GDM1 (cell line): ENCODE results near the gene ZNF202.
"Not testable (repeated sequence)": the region's sequence is repeated elsewhere in the genome, so short reads cannot be mapped to it uniquely, and the experiment has no call there.

Source experiments
- DNase-seq: peaks from one replicate; lab custom pipeline; 2025; lab: John Stamatoyannopoulos, UW

ZNF202 gene

GRCh38 chr11:123741159-123742030 lies at the start of gene ZNF202:
ZNF202 (minus strand) TSS chr11:123741660; CDS start chr11:123730888, 10,772 bp downstream.
- peak; percentile 84 for DNase-seq

- no peak for DNase-seq
Observed at GRCh38 chr11:123783536-123783935, 42.1 kb upstream of the ZNF202 start.

DNA sequence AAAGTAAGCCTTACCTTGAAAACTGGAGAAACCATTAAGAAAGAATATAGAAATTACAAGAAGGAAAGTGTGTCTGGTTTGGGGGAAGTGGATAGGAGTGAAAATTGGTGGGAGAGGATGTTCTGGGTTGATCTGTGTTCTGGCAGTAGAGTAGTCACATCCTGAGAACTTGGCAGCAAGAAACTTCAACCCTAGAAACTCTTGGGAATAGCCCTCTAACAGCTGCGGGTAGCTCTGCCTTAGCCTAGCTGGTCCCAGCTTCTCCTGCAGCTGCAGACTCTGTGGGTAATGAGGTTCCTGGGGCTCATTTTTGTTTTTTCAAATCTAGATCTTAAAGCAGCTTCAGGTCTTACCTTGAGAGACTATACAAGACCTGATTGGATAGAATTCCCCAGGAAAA lies 37.1 kb upstream of the ZNF202 start:
- DNase-seq = no peak

DNA sequence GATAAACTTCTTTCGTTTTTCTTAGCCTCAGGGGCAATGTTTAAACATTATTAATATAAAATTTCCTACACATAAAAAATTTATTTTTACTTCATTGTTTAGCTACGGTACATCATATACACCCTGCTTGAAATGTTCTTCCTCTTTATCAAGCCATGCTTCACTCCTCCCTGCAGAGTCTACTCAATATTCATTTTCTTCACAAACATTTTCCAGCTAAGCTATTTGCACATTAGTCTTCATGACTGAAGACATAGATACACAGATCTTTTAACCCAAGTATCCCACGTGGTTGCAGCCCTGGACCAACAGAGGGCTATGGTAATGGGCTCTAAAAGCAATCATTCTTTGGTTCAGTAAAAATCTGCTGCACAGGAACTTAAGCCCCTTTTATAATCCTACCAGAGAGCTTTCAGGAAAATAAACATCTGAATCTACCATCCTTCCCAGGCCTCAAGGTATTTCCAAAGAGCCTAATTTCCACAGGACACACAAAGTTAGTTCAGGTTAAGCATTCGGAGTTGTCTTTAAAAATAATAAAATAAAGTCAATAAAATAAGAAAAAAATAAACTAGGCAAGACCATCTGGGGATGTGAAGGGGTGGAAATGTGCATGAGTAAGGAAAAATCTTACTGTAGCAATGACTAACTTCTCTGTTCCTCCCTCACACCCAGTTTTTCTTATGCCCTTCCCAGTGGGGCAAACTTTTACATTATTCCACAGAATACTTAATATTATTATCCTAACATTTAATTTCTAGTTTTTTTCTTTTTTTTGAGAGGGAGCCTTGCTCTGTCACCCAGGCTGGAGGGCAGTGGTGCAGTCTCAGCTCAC lies 34.5 kb upstream of the ZNF202 start:
- DNase-seq = no peak

DNA sequence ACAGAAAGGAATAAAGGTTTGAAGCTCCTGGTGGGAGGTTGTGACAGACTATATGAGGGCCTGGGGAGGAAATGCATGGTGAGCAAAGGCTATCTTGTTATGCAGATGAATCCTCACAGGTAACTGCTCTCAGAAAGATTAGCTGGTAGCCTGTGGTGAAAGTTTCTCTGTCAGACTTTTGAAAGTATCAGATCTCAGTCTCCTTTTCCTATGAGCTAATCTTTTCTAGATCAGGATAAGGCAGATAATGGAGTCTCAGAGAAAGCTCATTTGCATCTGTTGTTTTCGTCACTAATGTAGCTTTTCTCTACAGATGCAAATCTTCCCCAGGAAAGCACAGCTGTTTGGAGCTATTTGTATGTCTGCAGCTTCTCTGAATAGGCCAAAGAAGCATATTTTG lies 33.8 kb upstream of the ZNF202 start:
- no peak for DNase-seq

GRCh38 chr11:123773959-123774358 lies 32.5 kb upstream of the ZNF202 start:
- no peak for DNase-seq

GRCh38 chr11:123773026-123773425 lies 31.6 kb upstream of the ZNF202 start:
- DNase-seq = no peak

- no peak for DNase-seq
Observed at GRCh38 chr11:123771664-123772063, 30.2 kb upstream of the ZNF202 start.

GRCh38 chr11:123770712-123771111 lies 29.3 kb upstream of the ZNF202 start:
- DNase-seq = no peak

- no peak for DNase-seq
Observed at GRCh38 chr11:123765601-123766000, 24.1 kb upstream of the ZNF202 start.

DNA sequence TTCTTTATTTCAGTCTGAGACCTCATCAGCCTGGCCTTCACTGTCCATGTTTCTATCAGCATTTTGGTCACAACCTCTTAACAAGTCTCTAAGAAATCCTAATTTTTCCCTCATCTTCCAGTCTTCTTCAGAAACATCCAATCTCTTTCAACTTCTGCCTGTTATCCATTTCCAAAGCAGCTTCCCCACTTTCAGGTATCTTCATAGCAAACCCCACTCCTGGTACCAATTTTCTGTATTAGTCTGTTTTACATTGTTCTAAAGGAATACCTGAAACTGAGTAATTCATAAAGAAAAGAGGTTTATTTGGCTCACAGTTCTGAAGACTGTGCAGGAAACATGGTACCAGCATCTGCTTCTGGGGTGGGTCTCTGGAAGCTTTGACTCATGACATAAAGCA lies 21.0 kb upstream of the ZNF202 start:
- DNase-seq = no peak

- no peak for DNase-seq
Observed at GRCh38 chr11:123760894-123761293, 19.4 kb upstream of the ZNF202 start.

DNA sequence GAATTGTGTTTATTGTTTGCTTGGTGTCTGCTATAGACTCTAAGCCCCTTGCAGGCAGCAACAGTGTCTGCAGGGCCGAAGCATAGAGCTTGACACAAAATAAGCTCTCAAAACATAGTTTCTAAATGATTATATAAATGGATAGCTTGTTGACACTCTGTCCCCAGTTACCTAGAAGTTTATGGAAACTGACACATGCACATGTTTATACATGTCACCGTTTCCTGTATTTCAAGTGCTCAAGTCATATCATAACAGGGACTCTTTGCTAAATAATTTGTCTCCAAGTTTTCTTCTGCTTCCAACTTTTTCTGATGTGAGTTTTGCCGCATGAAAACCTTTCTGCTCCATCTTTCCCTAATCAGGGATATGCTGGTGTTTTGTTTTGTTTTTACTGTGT lies 16.5 kb upstream of the ZNF202 start:
- DNase-seq = no peak

DNA sequence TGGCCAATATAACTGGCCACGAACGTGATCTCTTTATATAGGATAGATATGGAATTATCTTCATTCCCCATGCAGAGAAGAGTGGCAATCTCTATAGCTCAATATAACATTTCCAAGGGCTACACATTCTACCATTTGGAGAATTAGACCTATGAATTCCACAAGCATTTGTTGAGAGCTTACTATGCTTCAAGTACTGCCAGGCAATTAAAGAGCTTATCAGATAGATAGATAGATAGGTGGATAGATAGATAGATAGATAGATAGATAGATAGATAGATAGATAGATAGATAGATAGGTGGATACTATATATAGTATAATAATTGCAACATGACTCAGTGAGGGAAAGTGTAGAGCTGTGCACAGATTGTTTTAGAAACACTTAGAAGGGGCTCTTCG lies 14.4 kb upstream of the ZNF202 start:
- no peak for DNase-seq

- no peak for DNase-seq
Observed at GRCh38 chr11:123755344-123755743, 13.9 kb upstream of the ZNF202 start.

DNA sequence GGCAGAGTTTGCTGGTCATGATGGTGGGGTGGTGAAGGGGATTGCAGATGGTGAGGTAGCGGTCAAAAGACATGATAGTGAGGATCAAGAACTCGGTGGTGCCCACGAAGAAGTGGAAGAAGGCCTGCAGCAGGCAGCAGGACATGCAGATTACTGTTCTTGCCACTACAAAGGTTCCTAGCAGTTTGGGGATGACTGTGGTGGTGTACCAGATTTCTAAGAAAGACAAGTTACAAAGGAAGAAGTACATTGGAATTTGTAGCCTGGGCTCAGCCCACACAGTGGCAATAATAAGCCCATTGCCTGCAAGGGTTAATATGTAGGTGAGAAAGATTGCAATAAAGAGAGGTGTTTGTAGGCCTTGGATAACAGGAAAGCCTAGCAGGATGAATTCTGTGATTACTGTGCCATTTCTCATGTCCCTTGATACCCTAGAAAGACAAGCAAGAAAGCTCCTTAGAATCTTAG lies 12.7 kb upstream of the ZNF202 start, which contains the start of gene OR6X1:
TSS of gene OR6X1 (minus strand) at position 418 of the 468 bp plus-strand sequence. CDS start at position 418, 0 bp downstream.
- no peak for DNase-seq

DNA sequence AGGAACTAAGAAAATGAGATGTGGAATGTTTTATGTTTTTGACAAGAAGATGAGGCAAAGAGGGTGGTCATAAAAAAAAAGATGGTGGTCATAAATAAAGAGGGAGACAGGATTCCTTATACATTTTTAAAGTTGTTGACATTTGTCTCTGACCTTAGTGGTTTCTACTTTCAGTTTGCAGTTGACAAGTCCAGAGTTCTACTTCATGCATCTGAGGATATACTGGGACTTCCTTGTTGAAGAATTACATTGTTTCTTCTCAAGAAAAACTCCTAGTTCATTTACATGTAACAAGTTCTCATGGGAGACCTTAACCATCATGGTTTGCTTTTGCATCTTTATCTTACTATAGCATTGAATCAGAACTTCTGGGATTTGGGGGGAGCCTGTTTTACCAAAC lies 11.7 kb upstream of the ZNF202 start:
- no peak for DNase-seq

- no peak for DNase-seq
Observed at GRCh38 chr11:123751781-123752180, 10.3 kb upstream of the ZNF202 start.

DNA sequence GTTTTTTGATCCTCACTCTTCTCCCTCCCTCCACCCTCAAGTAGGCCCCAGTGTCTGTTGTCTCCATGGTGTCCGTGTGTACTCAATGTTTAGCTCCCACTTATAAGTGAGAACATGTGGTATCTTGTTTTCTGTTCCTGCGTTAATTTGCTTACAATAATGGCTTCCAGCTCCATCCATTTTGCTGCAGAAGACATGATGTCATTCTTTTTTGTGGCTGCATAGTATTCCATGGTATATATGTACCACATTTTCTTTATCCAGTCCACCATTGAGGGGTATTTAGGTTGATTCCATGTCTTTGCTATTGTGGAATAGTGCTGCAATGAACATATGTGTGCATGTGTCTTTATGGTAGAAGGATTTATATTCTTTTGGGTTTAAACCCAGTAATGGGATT lies 6.9 kb upstream of the ZNF202 start:
- not testable (repeated sequence) for DNase-seq

- no peak for DNase-seq
Observed at GRCh38 chr11:123745764-123746451, 4.4 kb upstream of the ZNF202 start.

DNA sequence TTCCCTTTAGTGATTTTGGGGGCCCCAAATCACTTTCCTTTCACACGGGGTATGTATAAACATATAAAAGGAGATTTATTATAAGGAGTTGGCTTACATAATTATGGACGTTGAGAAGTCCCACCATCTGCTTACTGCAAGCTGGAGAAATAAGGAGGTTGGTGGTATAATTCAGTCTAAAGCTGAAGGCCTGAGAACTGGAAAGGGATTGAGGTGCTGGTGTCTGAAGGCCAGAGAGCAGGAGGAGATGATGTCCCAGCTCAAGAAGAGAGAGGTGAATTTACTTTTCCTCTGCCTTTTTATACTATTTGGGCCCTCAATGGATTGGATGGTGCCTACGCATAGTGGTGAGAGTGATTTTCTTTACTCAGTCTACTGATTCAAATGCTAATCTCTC lies 1.3 kb upstream of the ZNF202 start:
- DNase-seq = no peak

GRCh38 chr11:123742031-123742723 lies 717 bp upstream of the ZNF202 start:
- DNase-seq = no peak
